H1 (cell line): ENCODE data around the gene GBF1. TPM values are rescaled to one million over a fixed set of nuclear protein-coding genes. Genes with fewer than 3 reads are reported as not detected.

ENCODE experiments used
- BACH1 ChIP-seq: IDR thresholded peaks from 2 replicates; pipeline ENCODE4 v1.6.1; 2012; ENCODE audit warnings: low read length, improper control_type of control experiment
- BRCA1 ChIP-seq: IDR thresholded peaks from 2 replicates; pipeline ENCODE4 v1.6.1; 2012; ENCODE audit warnings: low read depth, low read length, improper control_type of control experiment
- CHD7 ChIP-seq: fragments of 300-600 bp; sonication (generic); IDR thresholded peaks from 2 replicates; pipeline ENCODE4 v1.7.1; 2012; ENCODE audit warnings: low read length, moderate library complexity, mild to moderate bottlenecking, inconsistent platforms; ENCODE audit not compliant: insufficient replicate concordance
- CREB1 ChIP-seq: IDR thresholded peaks from 2 replicates; pipeline ENCODE4 v1.6.1; 2012; ENCODE audit warnings: inconsistent platforms
- EZH2 ChIP-seq: fragments of 200-600 bp; sonication (generic); IDR thresholded peaks from 2 replicates; pipeline ENCODE4 v1.7.1; 2012; ENCODE audit warnings: low read depth, mild to moderate bottlenecking, moderate library complexity, low read length, inconsistent platforms; ENCODE audit not compliant: severe bottlenecking
- KDM4A ChIP-seq: IDR thresholded peaks from one replicate; pipeline ENCODE4 v1.7.1; 2012; ENCODE audit warnings: low read depth, mild to moderate bottlenecking, moderate library complexity, low read length, inconsistent platforms; ENCODE audit not compliant: severe bottlenecking
- RAD21 ChIP-seq, 2 experiments: IDR thresholded peaks in 1 of 2; conservative IDR thresholded peaks in 1 of 2; 2 replicates each; pipeline ENCODE4 v1.6.1; 2011; ENCODE audit warnings: low read depth in 2 of 2, low read length in 2 of 2, improper control_type of control experiment in 1 of 2, inconsistent platforms in 1 of 2, mild to moderate bottlenecking in 1 of 2, moderate library complexity in 1 of 2
- SUZ12 ChIP-seq: fragments of 200-600 bp; sonication (generic); IDR thresholded peaks from 2 replicates; pipeline ENCODE4 v1.6.1; 2012; ENCODE audit warnings: mild to moderate bottlenecking, inconsistent platforms, low read length, moderate library complexity, mixed read lengths
- polyA plus RNA-seq, 7 experiments: library from polyadenylated mRNA; depleted of rRNA in 3 of 7; stranded (reverse) in 5 of 7; unstranded in 2 of 7; fragments of >200 nt in 5 of 7; fragments of 200-250 nt in 2 of 7; gene quantifications; 1 replicate in 5 of 7; 2 replicates in 1 of 7; 4 replicates in 1 of 7; pipeline versions ENCODE4 v1.2.1 to v1.2.3, GENCODE V29; 2011 to 2013; ENCODE audit warnings: missing spikeins in 2 of 7, mixed read lengths in 2 of 7
- total RNA-seq: library from RNA; stranded (reverse); fragmentation: NEBNext Ultra II Directional; extraction: Animal tissue kit (Norgen Biotek cat#: 25700); gene quantifications from 2 replicates; pipeline ENCODE4 v1.2.1, GENCODE V29; 2021
- TF ChIP-seq, protein P1 (sequence below): IDR thresholded peaks from 2 replicates; pipeline ENCODE4 v1.6.1; 2012; ENCODE audit warnings: inconsistent platforms

Gene GBF1
- total and polyA plus RNA-seq, 2 of the 8 experiments (the other 6 are each of a cell fraction or from before 2014, with no cell fraction given): 11.0 to 25.5 TPM

GRCh38 chr10:102230861-102231356, 14.4 kb upstream of the GBF1 start (continued):
- TF ChIP-seq CHD7 (no peak), RAD21 (IDR thresholded peaks at IDR 0.05 in 1 of 2, conservative IDR thresholded peaks at IDR 0.05 in 1 of 2; ENCODE audit: low read depth in 2 of 2, low read length in 2 of 2) (peak; percentile 36 to 54; a peak in 3 of 4 replicates), EZH2 (peak; percentile 81), BRCA1 (no peak), KDM4A (peak; percentile 78), CREB1 (no peak), SUZ12 (peak; percentile 64), BACH1 (no peak)
- TF ChIP-seq, protein P1, sequence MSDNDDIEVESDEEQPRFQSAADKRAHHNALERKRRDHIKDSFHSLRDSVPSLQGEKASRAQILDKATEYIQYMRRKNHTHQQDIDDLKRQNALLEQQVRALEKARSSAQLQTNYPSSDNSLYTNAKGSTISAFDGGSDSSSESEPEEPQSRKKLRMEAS: 0 out of 2 replicates have a peak, but pooled peaks have one; percentile 29
